Measurements from ENCODE around the gene SPON1. TPM values are rescaled to one million over a fixed set of nuclear protein-coding genes. Genes with fewer than 3 reads are reported as not detected.

Gene SPON1
- total and polyA plus RNA-seq, 2 of the 8 experiments (the other 6 are each of a cell fraction or from before 2014, with no cell fraction given): 1.5 to 5.4 TPM

DNA sequence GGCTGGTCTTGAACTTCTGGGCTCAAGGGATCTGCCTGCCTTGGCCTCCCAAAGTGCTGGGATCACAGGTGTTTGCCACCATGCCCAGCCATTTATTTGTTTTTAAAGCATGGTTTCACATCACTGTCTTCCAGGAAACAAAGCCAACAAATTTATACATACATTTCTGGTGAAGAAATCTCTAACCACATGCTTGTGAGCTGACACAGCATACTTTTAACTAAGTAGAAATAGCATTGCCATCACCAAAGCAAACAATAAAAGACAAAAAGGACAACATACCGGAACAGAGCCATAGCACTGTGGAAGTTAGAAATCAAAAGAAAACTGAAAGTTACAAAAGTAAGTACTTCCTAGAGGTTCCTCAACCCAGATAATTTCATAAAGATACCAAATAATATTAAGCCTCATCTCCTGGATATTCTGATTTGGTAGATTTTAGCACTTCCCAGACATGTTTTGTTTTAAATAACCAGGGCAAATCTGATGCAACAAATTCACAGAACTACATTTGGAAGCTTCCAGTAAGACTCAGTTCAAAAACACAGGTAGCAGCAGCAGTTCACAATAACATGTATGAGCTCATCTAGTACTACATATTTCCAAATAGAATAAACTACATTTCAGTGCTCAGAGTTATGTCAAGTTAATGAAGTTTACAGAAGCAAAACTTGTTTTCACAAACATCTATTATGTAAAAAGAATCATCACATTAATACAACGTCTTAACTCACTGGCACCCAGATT, 325.8 kb downstream of the SPON1 start:
- Histone ChIP-seq H2BK20ac (ENCODE audit: low read length) (no peak overlapping the region), H2AK5ac (ENCODE audit: low read depth, low read length) (no peak overlapping the region), H3K9me3 (ENCODE audit: insufficient read depth in 2 of 2, low read depth in 1 of 2, low read length in 1 of 2) (no peaks in the 10 kb centered on the region), H3K14ac (ENCODE audit: insufficient read length) (no peak overlapping the region), H4K91ac (replicated peaks; ENCODE audit: insufficient read length, low read length) (no peak overlapping the region), H4K5ac (ENCODE audit: insufficient read length, low read depth, low read length) (no peak overlapping the region), H3K27me3 (replicated peaks in 1 of 4; ENCODE audit: control insufficient read depth in 3 of 4, extremely low read depth in 1 of 4, insufficient read depth in 3 of 4, low read length in 3 of 4) (no peaks in the 10 kb centered on the region), H3K9ac (replicated peaks in 1 of 4; ENCODE audit: extremely low read depth in 1 of 4, low read depth in 3 of 4, low read length in 3 of 4) (no peak overlapping the region), H2AFZ (ENCODE audit: low read length) (no peak overlapping the region), H4K8ac (ENCODE audit: extremely low read depth, insufficient read depth, low read length) (no peak overlapping the region), H3K4me3 (ENCODE audit: extremely low read depth in 1 of 4, insufficient read depth in 2 of 4, low read depth in 3 of 4, low read length in 4 of 4) (no peak overlapping the region), H3K56ac (replicated peaks; ENCODE audit: insufficient read length, low read depth, low read length) (no peak overlapping the region), H3K36me3 (ENCODE audit: control insufficient read depth in 2 of 4, insufficient read depth in 4 of 4, low read length in 3 of 4) (peaks cover 0 to 56% (median 23%) of the 10 kb centered on the region in 4 experiments; a peak in 6 of 8 replicates), H2BK12ac (ENCODE audit: low read depth, low read length) (no peak overlapping the region), H3K27ac (ENCODE audit: low read depth, low read length) (no peak overlapping the region), H3K23ac (ENCODE audit: insufficient read length) (no peak overlapping the region), H3K18ac (ENCODE audit: extremely low read depth, low read length) (no peak overlapping the region), H3K23me2 (ENCODE audit: low read depth, low read length) (no peaks in the 10 kb centered on the region), H3K4me1 (replicated peaks in 1 of 4; ENCODE audit: control insufficient read depth in 3 of 4, insufficient read depth in 4 of 4, low read length in 3 of 4) (no peaks in the 10 kb centered on the region), H4K20me1 (replicated peaks in 1 of 2; ENCODE audit: control insufficient read depth in 1 of 2, insufficient read depth in 2 of 2, low read length in 2 of 2) (peaks cover 1 to 5% of the 10 kb centered on the region in 2 experiments), H2BK120ac (replicated peaks; ENCODE audit: low read depth, low read length) (no peak overlapping the region), H3K4ac (replicated peaks; ENCODE audit: insufficient read length, low read depth, low read length) (no peak overlapping the region), H3K79me2 (ENCODE audit: control insufficient read depth in 1 of 2, insufficient read depth in 2 of 2, low read length in 2 of 2) (peaks cover 0 to 28% of the 10 kb centered on the region in 2 experiments; a peak in 1 of 4 replicates), H3K79me1 (ENCODE audit: low read depth, low read length) (no peaks in the 10 kb centered on the region), H2BK5ac (ENCODE audit: low read depth, low read length) (no peak overlapping the region), H3K4me2 (ENCODE audit: insufficient read depth in 1 of 2, low read depth in 2 of 2, low read length in 2 of 2) (no peak overlapping the region), H2BK15ac (ENCODE audit: low read length) (no peak overlapping the region)
- TF ChIP-seq POU5F1 (IDR thresholded peaks at IDR 0.05; ENCODE audit: low read depth, low read length) (no peak), KDM1A (IDR thresholded peaks at IDR 0.05; ENCODE audit: borderline replicate concordance, low read length) (no peak), SP4 (IDR thresholded peaks at IDR 0.05; ENCODE audit: low read length) (no peak)
- DNase-seq (ENCODE audit: low read depth in 1 of 2, low spot score in 2 of 2): no peak
- CTCF ChIA-PET (ENCODE audit: partially characterized antibody): interaction anchor here (0.8 to 5.4 kb wide), 11 partner anchors 8 to 332 kb away, joined by 3 to 41 read pairs (median 3); no protein-coding TSS in a partner anchor
- WGBS, 2 experiments (ENCODE audit: extremely low coverage in 1 of 2, insufficient coverage in 1 of 2, insufficient read length in 1 of 2, insufficient replicate concordance in 2 of 2, low coverage in 1 of 2, low lambda C conversion rate in 2 of 2, missing lambda C conversion rate in 1 of 2): 90% methylated on average over 2 of the region's 2 CpGs; no CpG with 5 or more reads in 1 of the 2 experiments
- no peak for FAIRE-seq
- POLR2A ChIA-PET (ENCODE audit: partially characterized antibody): interaction anchor here (1.0 kb wide), 1 partner anchor 23 kb away, joined by 3 read pairs; no protein-coding TSS in a partner anchor
